H1 (cell line): Measurements from ENCODE around the gene WWC2. TPM values are rescaled to one million over a fixed set of nuclear protein-coding genes. Genes with fewer than 3 reads are reported as not detected.

Source experiments
- CTCF ChIA-PET: fragments of 300-600 bp; sonication (Branson Sonifier 250); formaldehyde crosslinking; loops from one replicate; lab custom pipeline; 2021; ENCODE audit not compliant: partially characterized antibody; lab: Charles Lee
- POLR2A ChIA-PET: fragments of 300-600 bp; sonication (Branson Sonifier 250); formaldehyde crosslinking; loops from one replicate; lab custom pipeline; 2021; ENCODE audit warnings: inconsistent platforms; ENCODE audit not compliant: partially characterized antibody; lab: Charles Lee
- DNase-seq, 2 experiments: peaks; one replicate each; pipeline versions ENCODE4 v3.0.0 to v3.0.0-alpha.2; 2010 to 2022; ENCODE audit warnings: low spot score in 2 of 2, low read depth in 1 of 2, mixed read lengths in 1 of 2
- FAIRE-seq: peaks from 2 replicates; lab custom pipeline; 2011; peaks lifted over from hg19 to GRCh38; lab: Jason Lieb, UNC
- H2AFZ ChIP-seq: 2 replicates; pipeline ENCODE4 v1.8.1; 2012; ENCODE audit warnings: low read length, inconsistent platforms
- H2AK5ac ChIP-seq: 2 replicates; pipeline ENCODE4 v1.6.1; 2013; ENCODE audit warnings: low read depth, low read length
- H2BK120ac ChIP-seq: replicated peaks from 2 replicates; pipeline ENCODE3; 2013; ENCODE audit warnings: low read depth, low read length, inconsistent platforms
- H2BK12ac ChIP-seq: 2 replicates; pipeline ENCODE4 v1.6.1; 2013; ENCODE audit warnings: low read depth, low read length
- H2BK15ac ChIP-seq: 2 replicates; pipeline ENCODE4 v1.6.1; 2013; ENCODE audit warnings: low read length
- H2BK20ac ChIP-seq: 2 replicates; pipeline ENCODE4 v1.6.1; 2013; ENCODE audit warnings: low read length
- H2BK5ac ChIP-seq: 2 replicates; pipeline ENCODE4 v1.6.1; 2013; ENCODE audit warnings: low read depth, low read length
- H3K14ac ChIP-seq: 2 replicates; pipeline ENCODE4 v1.6.1; 2013; ENCODE audit warnings: inconsistent platforms; ENCODE audit not compliant: insufficient read length
- H3K18ac ChIP-seq: 2 replicates; pipeline ENCODE4 v1.6.1; 2013; ENCODE audit warnings: low read length; ENCODE audit errors: extremely low read depth
- H3K23ac ChIP-seq: 2 replicates; pipeline ENCODE4 v1.6.1; 2013; ENCODE audit warnings: inconsistent platforms; ENCODE audit not compliant: insufficient read length
- H3K23me2 ChIP-seq: 2 replicates; pipeline ENCODE4 v1.6.1; 2013; ENCODE audit warnings: low read depth, low read length
- H3K27ac ChIP-seq: 2 replicates; pipeline ENCODE4 v1.6.1; 2011; ENCODE audit warnings: low read depth, low read length, inconsistent platforms
- H3K27me3 ChIP-seq, 4 experiments: replicated peaks in 1 of 4; 1 replicate in 1 of 4; 2 replicates in 3 of 4; pipeline versions ENCODE4 v1.6.1 to v1.8.1; 2011 to 2013; ENCODE audit warnings: low read length in 3 of 4, mild to moderate bottlenecking in 3 of 4, inconsistent platforms in 2 of 4, mixed read lengths in 2 of 4, moderate library complexity in 1 of 4; ENCODE audit not compliant: control insufficient read depth in 3 of 4, insufficient read depth in 3 of 4; ENCODE audit errors: extremely low read depth in 1 of 4
- H3K36me3 ChIP-seq, 4 experiments: 2 replicates each; pipeline versions ENCODE4 v1.6.1 to v1.8.1; 2011 to 2013; ENCODE audit warnings: mild to moderate bottlenecking in 4 of 4, low read length in 3 of 4, moderate library complexity in 2 of 4, control low read depth in 1 of 4, inconsistent platforms in 1 of 4; ENCODE audit not compliant: insufficient read depth in 4 of 4, control insufficient read depth in 2 of 4
- H3K4ac ChIP-seq: replicated peaks from 2 replicates; pipeline ENCODE3; 2013; ENCODE audit warnings: low read length, low read depth, mixed read lengths, inconsistent platforms; ENCODE audit not compliant: insufficient read length
- H3K4me1 ChIP-seq, 4 experiments: replicated peaks in 1 of 4; 1 replicate in 1 of 4; 2 replicates in 3 of 4; pipeline versions ENCODE4 v1.6.1 to v1.8.1; 2011 to 2013; ENCODE audit warnings: low read length in 3 of 4, inconsistent platforms in 2 of 4, mixed read lengths in 1 of 4; ENCODE audit not compliant: insufficient read depth in 4 of 4, control insufficient read depth in 3 of 4
- H3K4me2 ChIP-seq, 2 experiments: 2 replicates each; pipeline versions ENCODE4 v1.6.1 to v1.8.1; 2011 to 2013; ENCODE audit warnings: low read depth in 2 of 2, low read length in 2 of 2, control low read depth in 1 of 2, inconsistent platforms in 1 of 2, mild to moderate bottlenecking in 1 of 2; ENCODE audit not compliant: insufficient read depth in 1 of 2
- H3K4me3 ChIP-seq, 4 experiments: fragments of 200-600, 300-600 bp in 1 of 4; sonication (generic), shearing (Covaris generic), sonication (Bioruptor Twin) in 1 of 4; 2 replicates each; pipeline versions ENCODE4 v1.5.1 to v1.8.1; 2011 to 2016; ENCODE audit warnings: low read length in 4 of 4, low read depth in 3 of 4, control low read depth in 2 of 4, inconsistent platforms in 2 of 4, mild to moderate bottlenecking in 2 of 4, mixed read lengths in 1 of 4, moderate library complexity in 1 of 4; ENCODE audit not compliant: insufficient read depth in 2 of 4; ENCODE audit errors: extremely low read depth in 1 of 4
- H3K56ac ChIP-seq: replicated peaks from 2 replicates; pipeline ENCODE3; 2013; ENCODE audit warnings: low read depth, mild to moderate bottlenecking, mixed read lengths, low read length, inconsistent platforms; ENCODE audit not compliant: insufficient read length
- H3K79me1 ChIP-seq: 2 replicates; pipeline ENCODE4 v1.6.1; 2013; ENCODE audit warnings: low read depth, low read length, control low read depth
- H3K79me2 ChIP-seq, 2 experiments: 2 replicates each; pipeline versions ENCODE4 v1.6.1 to v1.8.1; 2012 to 2013; ENCODE audit warnings: low read length in 2 of 2, mild to moderate bottlenecking in 2 of 2, inconsistent platforms in 1 of 2; ENCODE audit not compliant: insufficient read depth in 2 of 2, control insufficient read depth in 1 of 2
- H3K9ac ChIP-seq, 4 experiments: replicated peaks in 1 of 4; 1 replicate in 1 of 4; 2 replicates in 3 of 4; pipeline versions ENCODE4 v1.6.1 to v1.8.1; 2011 to 2013; ENCODE audit warnings: low read depth in 3 of 4, low read length in 3 of 4, control low read depth in 2 of 4, mild to moderate bottlenecking in 2 of 4, moderate library complexity in 2 of 4, inconsistent platforms in 1 of 4; ENCODE audit errors: extremely low read depth in 1 of 4
- H3K9me3 ChIP-seq, 2 experiments: 2 replicates each; pipeline versions ENCODE4 v1.6.1 to v1.8.1; 2012 to 2013; ENCODE audit warnings: mild to moderate bottlenecking in 2 of 2, moderate library complexity in 2 of 2, control low read depth in 1 of 2, inconsistent platforms in 1 of 2, low read depth in 1 of 2, low read length in 1 of 2, mixed read lengths in 1 of 2; ENCODE audit not compliant: insufficient read depth in 2 of 2
- H4K20me1 ChIP-seq, 2 experiments: replicated peaks in 1 of 2; 2 replicates each; pipeline versions ENCODE3 to v1.8.1; 2011 to 2013; ENCODE audit warnings: inconsistent platforms in 2 of 2, low read length in 2 of 2, mild to moderate bottlenecking in 1 of 2; ENCODE audit not compliant: insufficient read depth in 2 of 2, control insufficient read depth in 1 of 2
- H4K5ac ChIP-seq: 2 replicates; pipeline ENCODE4 v1.6.1; 2013; ENCODE audit warnings: low read length, low read depth, mixed read lengths, inconsistent platforms; ENCODE audit not compliant: insufficient read length
- H4K8ac ChIP-seq: 2 replicates; pipeline ENCODE4 v1.8.0; 2013; ENCODE audit warnings: mild to moderate bottlenecking, moderate library complexity, low read length, inconsistent platforms; ENCODE audit not compliant: insufficient read depth; ENCODE audit errors: extremely low read depth
- H4K91ac ChIP-seq: replicated peaks from 2 replicates; pipeline ENCODE3; 2013; ENCODE audit warnings: low read length, mixed read lengths, inconsistent platforms; ENCODE audit not compliant: insufficient read length
- ATF3 ChIP-seq: IDR thresholded peaks from 2 replicates; pipeline ENCODE4 v1.6.1; 2011; ENCODE audit warnings: low read depth, mild to moderate bottlenecking, low read length; ENCODE audit not compliant: insufficient read depth
- BRCA1 ChIP-seq: IDR thresholded peaks from 2 replicates; pipeline ENCODE4 v1.6.1; 2012; ENCODE audit warnings: low read depth, low read length, improper control_type of control experiment
- CHD2 ChIP-seq: IDR thresholded peaks from 2 replicates; pipeline ENCODE4 v1.6.1; 2012; ENCODE audit warnings: low read length, improper control_type of control experiment
- FOSL1 ChIP-seq: IDR thresholded peaks from 2 replicates; pipeline ENCODE4 v1.6.1; 2011; ENCODE audit warnings: mild to moderate bottlenecking, low read depth, low read length, moderate library complexity; ENCODE audit not compliant: insufficient read depth
- MAX ChIP-seq: IDR thresholded peaks from 2 replicates; pipeline ENCODE4 v1.6.1; 2012; ENCODE audit warnings: inconsistent platforms
- SIN3A ChIP-seq, 2 experiments: IDR thresholded peaks in 1 of 2; conservative IDR thresholded peaks in 1 of 2; 2 replicates each; pipeline ENCODE4 v1.6.1; 2011 to 2012; ENCODE audit warnings: low read length in 2 of 2, improper control_type of control experiment in 1 of 2, low read depth in 1 of 2, mild to moderate bottlenecking in 1 of 2
- SP1 ChIP-seq: IDR thresholded peaks from 2 replicates; pipeline ENCODE4 v1.6.1; 2011; ENCODE audit warnings: low read depth, low read length
- SP4 ChIP-seq: IDR thresholded peaks from 2 replicates; pipeline ENCODE4 v1.6.1; 2012; ENCODE audit warnings: low read length, inconsistent platforms
- TCF12 ChIP-seq: IDR thresholded peaks from 2 replicates; pipeline ENCODE4 v1.6.1; 2011; ENCODE audit warnings: low read depth, mild to moderate bottlenecking, low read length
- USF2 ChIP-seq: IDR thresholded peaks from 2 replicates; pipeline ENCODE4 v1.6.1; 2011; ENCODE audit warnings: low read length, improper control_type of control experiment
- WGBS, 2 experiments: shearing (Covaris generic) in 1 of 2; methylation state at CpG; one replicate each; pipeline versions ENCODE4 v1.1.6 to v1.1.7; 2013 to 2015; ENCODE audit warnings: low lambda C conversion rate in 2 of 2, mixed read lengths in 2 of 2, inconsistent platforms in 1 of 2, low coverage in 1 of 2, missing lambda C conversion rate in 1 of 2; ENCODE audit not compliant: insufficient replicate concordance in 2 of 2, insufficient coverage in 1 of 2, insufficient read length in 1 of 2; ENCODE audit errors: extremely low coverage in 1 of 2, missing lambda C conversion rate in 1 of 2; 5-methylcytosine and 5-hydroxymethylcytosine counted together
- polyA plus RNA-seq, 7 experiments: library from polyadenylated mRNA; depleted of rRNA in 3 of 7; stranded (reverse) in 5 of 7; unstranded in 2 of 7; fragments of >200 nt in 5 of 7; fragments of 200-250 nt in 2 of 7; gene quantifications; 1 replicate in 5 of 7; 2 replicates in 1 of 7; 4 replicates in 1 of 7; pipeline versions ENCODE4 v1.2.1 to v1.2.3, GENCODE V29; 2011 to 2013; ENCODE audit warnings: missing spikeins in 2 of 7, mixed read lengths in 2 of 7
- total RNA-seq: library from RNA; stranded (reverse); fragmentation: NEBNext Ultra II Directional; extraction: Animal tissue kit (Norgen Biotek cat#: 25700); gene quantifications from 2 replicates; pipeline ENCODE4 v1.2.1, GENCODE V29; 2021

The WWC2 gene
- total and polyA plus RNA-seq, 2 of the 8 experiments (the other 6 are each of a cell fraction or from before 2014, with no cell fraction given): 17.6 to 135 TPM

- WGBS, 2 experiments: 86% methylated on average over 12 of the region's 12 CpGs; no CpG with 5 or more reads in 1 of the 2 experiments
- no peak overlapping the region; the same call in 1 of the 2 replicates for H3K18ac ChIP-seq
- no peak overlapping the region for H3K23ac ChIP-seq
- H3K4me1 ChIP-seq: no peaks in the 10 kb centered on the region
- POLR2A ChIA-PET: no interaction called here
- FAIRE-seq (no peak), DNase-seq (no peak)
- no peaks in the 10 kb centered on the region for H3K79me1 ChIP-seq
- H4K91ac ChIP-seq: no peak overlapping the region
- H3K4me2 ChIP-seq: no peak overlapping the region
- no peak overlapping the region for H3K14ac ChIP-seq
- H3K9ac ChIP-seq: no peak overlapping the region
- H4K8ac ChIP-seq: no peak overlapping the region
- no peaks in the 10 kb centered on the region for H3K9me3 ChIP-seq
- CTCF ChIA-PET: no interaction called here
- H3K36me3 ChIP-seq: no peaks in the 10 kb centered on the region
- H3K79me2 ChIP-seq: no peaks in the 10 kb centered on the region
- no peak overlapping the region for H4K5ac ChIP-seq
- no peak overlapping the region for H3K27ac ChIP-seq
- H2BK15ac ChIP-seq: no peak overlapping the region
- no peak overlapping the region for H2BK120ac ChIP-seq
- H3K4me3 ChIP-seq: no peak overlapping the region
- no peak overlapping the region for H2BK20ac ChIP-seq
- no peak overlapping the region for H2AK5ac ChIP-seq
- no peak overlapping the region for H3K56ac ChIP-seq
- no peaks in the 10 kb centered on the region for H4K20me1 ChIP-seq
- no peak overlapping the region for H3K4ac ChIP-seq
- no peaks in the 10 kb centered on the region for H3K23me2 ChIP-seq
- H2AFZ ChIP-seq: no peak overlapping the region
- H2BK5ac ChIP-seq: no peak overlapping the region
- H3K27me3 ChIP-seq: no peaks in the 10 kb centered on the region
- H2BK12ac ChIP-seq: no peak overlapping the region
- TF ChIP-seq SP1 (no peak), MAX (no peak), USF2 (no peak), FOSL1 (no peak), SIN3A (conservative IDR thresholded peaks at IDR 0.05 in 1 of 2, IDR thresholded peaks at IDR 0.05 in 1 of 2; ENCODE audit: low read depth in 1 of 2, low read length in 2 of 2) (no peak), ATF3 (no peak), TCF12 (no peak), SP4 (no peak), CHD2 (no peak), BRCA1 (no peak)
Measured at GRCh38 chr4:183348136-183348535, 249.1 kb downstream of the WWC2 start.
